ENCODE data around the gene HARS1. TPM values are rescaled to one million over a fixed set of nuclear protein-coding genes. Genes with fewer than 3 reads are reported as not detected.
"Not testable (repeated sequence)": the region's sequence is repeated elsewhere in the genome, so short reads cannot be mapped to it uniquely, and the experiment has no call there.

HARS1 gene
- total RNA-seq, 1 donor from 2014 or later, result 84.0 TPM

DNA sequence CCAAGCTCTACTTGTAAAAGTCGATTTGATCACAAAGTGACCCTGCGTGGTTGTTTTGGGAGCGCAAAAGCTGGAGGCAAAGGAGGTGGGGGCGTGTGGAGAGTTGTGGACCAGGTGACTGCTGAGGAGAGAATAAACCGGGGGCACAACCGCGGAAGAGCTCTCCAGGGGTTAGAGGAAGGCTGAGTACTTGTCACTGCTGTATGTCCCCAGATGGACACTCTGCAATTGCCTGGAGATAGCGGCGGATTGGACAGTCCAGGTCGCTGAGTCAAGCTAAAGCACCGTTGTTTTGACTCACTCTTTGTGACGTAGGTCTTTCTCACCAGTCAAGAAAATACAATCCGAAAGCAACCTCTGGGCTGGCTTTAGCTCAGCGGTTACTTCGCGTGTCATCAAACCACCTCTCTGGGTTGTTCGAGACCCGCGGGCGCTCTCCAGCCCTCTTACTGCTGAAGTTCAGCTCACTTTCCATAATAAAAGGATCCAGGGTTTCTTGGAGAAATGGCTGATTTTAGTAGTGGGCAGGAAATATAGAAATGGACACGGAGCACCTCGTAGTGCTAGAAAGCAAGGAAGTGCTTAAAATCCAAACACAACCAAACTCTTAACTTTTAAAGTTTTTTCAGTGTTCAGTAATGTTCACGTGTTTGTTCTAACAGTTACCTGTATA, 34.8 kb upstream of the HARS1 start:
- POLR2A ChIA-PET, result no interaction called here
- H3K36me3 Mint-ChIP-seq (ENCODE audit: low read depth), result no peaks in the 10 kb centered on the region
- intact Hi-C loops (cut with micrococcal nuclease), result no loop called here

GRCh38 chr5:140721395-140721794, 30.2 kb upstream of the HARS1 start:
- H3K4me3 Mint-ChIP-seq, POLR2A ChIA-PET: not testable (repeated sequence)
- intact Hi-C loops (cut with micrococcal nuclease), result loop anchor here (2.0 kb wide), 2 partner anchors 359 to 477 kb away; no protein-coding TSS in a partner anchor

More for the DNA sequence above, 34.8 kb upstream of the HARS1 start:
- CTCF ChIA-PET, result interaction anchor here (1.1 kb wide), 1 partner anchor 379 kb away, joined by 3 read pairs; the partner anchor contains the start of gene HBEGF
- no peak for TF ChIP-seq CTCF (IDR thresholded peaks at IDR 0.05)
- ATAC-seq (ENCODE audit: low read depth) (peak; percentile 70), DNase-seq (no peak)
- Mint-ChIP-seq H3K27ac (no peak overlapping the region), H3K27me3 (peaks cover 36% of the 10 kb centered on the region), H3K4me3 (no peak overlapping the region), H3K9me3 (no peaks in the 10 kb centered on the region), H3K4me1 (peaks cover 8% of the 10 kb centered on the region)

DNA sequence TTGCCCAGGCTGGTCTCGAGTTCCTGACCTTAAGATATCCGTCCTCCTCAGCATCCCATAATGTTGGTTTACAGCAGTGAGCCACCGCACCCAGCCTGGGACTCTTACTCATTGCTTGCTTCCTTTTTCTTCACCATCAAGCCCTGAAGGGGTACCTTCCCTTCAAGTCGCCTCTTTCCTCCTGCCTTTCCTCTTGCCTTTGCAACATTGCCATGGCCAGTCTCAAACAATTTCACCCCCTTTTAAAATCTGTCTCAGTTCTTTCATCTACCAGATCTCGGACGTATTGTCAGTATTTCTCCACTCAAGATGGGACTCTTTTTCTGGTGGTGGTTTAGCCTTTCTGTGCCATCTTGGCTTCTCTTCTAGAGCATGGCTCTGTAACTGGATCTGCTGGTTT, 29.6 kb upstream of the HARS1 start:
- H3K27me3 Mint-ChIP-seq, result peaks cover 23% of the 10 kb centered on the region
- intact Hi-C loops (cut with micrococcal nuclease), result loop anchor here (1.0 to 2.0 kb wide), 3 partner anchors 347 to 476 kb away; no protein-coding TSS in a partner anchor
- H3K9me3 Mint-ChIP-seq; ATAC-seq (ENCODE audit: low read depth); H3K4me1 Mint-ChIP-seq; H3K4me3 Mint-ChIP-seq; DNase-seq; H3K36me3 Mint-ChIP-seq (ENCODE audit: low read depth); H3K27ac Mint-ChIP-seq: not testable (repeated sequence)
- ChIA-PET CTCF (interaction anchor here (0.5 to 6.6 kb wide), 14 partner anchors 249 to 816 kb away, joined by 3 to 45 read pairs (median 4); no protein-coding TSS in a partner anchor), POLR2A (interaction anchor here (0.7 kb wide), 3 partner anchors 158 to 190 kb away, joined by 4 read pairs; no protein-coding TSS in a partner anchor)

More at GRCh38 chr5:140721395-140721794, 30.2 kb upstream of the HARS1 start:
- peaks cover 30% of the 10 kb centered on the region for H3K27me3 Mint-ChIP-seq
- H3K27ac Mint-ChIP-seq; H3K4me1 Mint-ChIP-seq; DNase-seq; H3K36me3 Mint-ChIP-seq (ENCODE audit: low read depth); ATAC-seq (ENCODE audit: low read depth); H3K9me3 Mint-ChIP-seq: not testable (repeated sequence)
- CTCF ChIA-PET, result interaction anchor here (1.0 to 6.6 kb wide), 5 partner anchors 348 to 482 kb away, joined by 3 to 45 read pairs (median 5); no protein-coding TSS in a partner anchor

GRCh38 chr5:140718266-140718592, 27.1 kb upstream of the HARS1 start:
- ChIA-PET CTCF (interaction anchor here (1.4 to 6.6 kb wide), 3 partner anchors 345 to 474 kb away, joined by 3 to 45 read pairs (median 7); no protein-coding TSS in a partner anchor), POLR2A (no interaction called here)
- Mint-ChIP-seq H3K4me3 (no peak overlapping the region), H3K27ac (no peak overlapping the region), H3K27me3 (peaks cover 11% of the 10 kb centered on the region), H3K4me1 (no peaks in the 10 kb centered on the region), H3K36me3 (ENCODE audit: low read depth) (no peaks in the 10 kb centered on the region), H3K9me3 (no peaks in the 10 kb centered on the region)
- no peak for TF ChIP-seq CTCF (IDR thresholded peaks at IDR 0.05)
- intact Hi-C loops (cut with micrococcal nuclease), result loop anchor here (10.0 kb wide), 2 partner anchors 543 to 873 kb away; partner anchors contain the start of gene CYSTM1
- ATAC-seq (ENCODE audit: low read depth) (no peak), DNase-seq (no peak)

DNA sequence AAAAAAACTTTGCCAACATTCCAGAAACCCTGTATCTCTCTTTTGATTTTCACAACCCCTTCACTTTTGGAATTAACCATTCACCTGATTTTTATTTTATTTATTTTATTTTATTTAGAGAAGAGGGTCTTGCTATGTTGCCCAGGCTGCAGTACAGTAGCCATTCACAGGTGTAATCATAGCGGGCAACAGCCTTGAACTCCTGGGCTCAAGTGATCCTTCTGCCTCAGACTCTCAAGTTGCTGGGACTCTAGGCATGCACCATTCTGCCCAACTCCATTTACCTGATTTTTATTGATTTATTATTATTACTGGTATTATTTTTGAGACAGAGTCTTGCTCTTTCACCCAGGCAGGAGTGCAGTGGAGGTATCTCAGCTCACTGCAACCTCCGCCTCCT, 25.1 kb upstream of the HARS1 start:
- intact Hi-C loops (cut with micrococcal nuclease), result loop anchor here (10.0 kb wide), 2 partner anchors 541 to 871 kb away; partner anchors contain the start of gene CYSTM1
- H3K36me3 Mint-ChIP-seq (ENCODE audit: low read depth); H3K4me3 Mint-ChIP-seq; H3K4me1 Mint-ChIP-seq; H3K27ac Mint-ChIP-seq; POLR2A ChIA-PET; ATAC-seq (ENCODE audit: low read depth); H3K27me3 Mint-ChIP-seq; H3K9me3 Mint-ChIP-seq; DNase-seq: not testable (repeated sequence)
- CTCF ChIA-PET, result interaction anchor here (1.4 kb wide), 1 partner anchor 344 kb away, joined by 6 read pairs; no protein-coding TSS in a partner anchor

GRCh38 chr5:140713562-140714094, 22.5 kb upstream of the HARS1 start:
- Mint-ChIP-seq H3K9me3 (no peaks in the 10 kb centered on the region), H3K36me3 (ENCODE audit: low read depth) (peaks cover 9% of the 10 kb centered on the region), H3K4me3 (no peak overlapping the region), H3K27ac (no peak overlapping the region), H3K4me1 (peaks cover 16% of the 10 kb centered on the region), H3K27me3 (peaks cover 5% of the 10 kb centered on the region)
- TF ChIP-seq CTCF (IDR thresholded peaks at IDR 0.05), result no peak
- intact Hi-C loops (cut with micrococcal nuclease), result loop anchor here (5.0 to 10.0 kb wide), 4 partner anchors 411 to 869 kb away; partner anchors contain the start of genes CYSTM1, PFDN1 and PURA
- ATAC-seq (ENCODE audit: low read depth) (no peak), DNase-seq (no peak)
- ChIA-PET CTCF (no interaction called here), POLR2A (no interaction called here)
